Renal pelvis (tissue), 12 donors: Measurements from ENCODE around the gene PLP1. TPM values are rescaled to one million over a fixed set of nuclear protein-coding genes. Genes with fewer than 3 reads are reported as not detected.
"Not testable (repeated sequence)": the region's sequence is repeated elsewhere in the genome, so short reads cannot be mapped to it uniquely, and the experiment has no call there.

Source experiments
- DNase-seq: peaks from one replicate; pipeline ENCODE4 v3.0.0-alpha.2; 2013
- long read RNA-seq, 16 experiments: transcript quantifications; one replicate each; lab custom pipeline, GENCODE V29; 2026
- polyA plus RNA-seq, 3 donors: library from polyadenylated mRNA; unstranded; fragments of 120-200 nt; gene quantifications; one replicate each; pipeline ENCODE4 v1.2.1, GENCODE V29; 2013; ENCODE audit not compliant: insufficient read length in 3 of 3

PLP1 gene
- 10 to 100 TPM in 1 of 3 donors, 1 to 10 TPM in 2; 4.1 to 10.4 (median 5.4) TPM for polyA plus RNA-seq
- long read RNA-seq, donor 1, transcript PLP1-221 (7 exons, 2,896 nt): major isoform, 6 of 7 reads
- long read RNA-seq, donor 1, partial matches to known transcripts: 0 of 7 reads
- long read RNA-seq, donor 1, other reads (novel, unspliced or antisense): 0 of 7 reads
- long read RNA-seq, donor 2, partial matches to known transcripts: 0 of 1 reads
- long read RNA-seq, donor 2, other reads (novel, unspliced or antisense): 0 of 1 reads
- long read RNA-seq, donor 3, transcript PLP1-221 (7 exons, 2,896 nt): major isoform, 5 of 6 reads
- long read RNA-seq, donor 3, partial matches to known transcripts: 0 of 6 reads
- long read RNA-seq, donor 3, other reads (novel, unspliced or antisense): 0 of 6 reads
- long read RNA-seq, donor 4, partial matches to known transcripts: 0 of 1 reads
- long read RNA-seq, donor 4, other reads (novel, unspliced or antisense): 0 of 1 reads
- long read RNA-seq, donor 5: 0 reads
- long read RNA-seq, donor 6, partial matches to known transcripts: 0 of 2 reads
- long read RNA-seq, donor 6, other reads (novel, unspliced or antisense): 0 of 2 reads
- long read RNA-seq, donor 7, partial matches to known transcripts: 0 of 4 reads
- long read RNA-seq, donor 7, other reads (novel, unspliced or antisense): 0 of 4 reads
- long read RNA-seq, donor 8, transcript PLP1-221 (7 exons, 2,896 nt): major isoform, 13 of 17 reads
- long read RNA-seq, donor 8, partial matches to known transcripts: 0 of 17 reads
- long read RNA-seq, donor 8, other reads (novel, unspliced or antisense): 0 of 17 reads
- long read RNA-seq, donor 9, partial matches to known transcripts: 0 of 4 reads
- long read RNA-seq, donor 9, other reads (novel, unspliced or antisense): 0 of 4 reads
- long read RNA-seq, donor 10: 0 reads
- long read RNA-seq, donor 11: 0 reads
- long read RNA-seq, donor 12: 0 reads
- long read RNA-seq, donor 13: 0 reads
- long read RNA-seq, donor 14, partial matches to known transcripts: 0 of 1 reads
- long read RNA-seq, donor 14, other reads (novel, unspliced or antisense): 0 of 1 reads
- long read RNA-seq, donor 15, transcript PLP1-221 (7 exons, 2,896 nt): major isoform, 9 of 10 reads
- long read RNA-seq, donor 15, partial matches to known transcripts: 0 of 10 reads
- long read RNA-seq, donor 15, other reads (novel, unspliced or antisense): 0 of 10 reads
- long read RNA-seq, donor 16, partial matches to known transcripts: 0 of 3 reads
- long read RNA-seq, donor 16, other reads (novel, unspliced or antisense): 0 of 3 reads

- DNase-seq: no peak
These were observed at the start of gene PLP1 for GRCh38 chrX:103776546-103776945. PLP1 (plus strand) TSS chrX:103776840; CDS start chrX:103776996, 156 bp downstream.

- DNase-seq: no peak
These were observed 49.5 kb upstream of the PLP1 start for GRCh38 chrX:103727115-103727514.

DNA sequence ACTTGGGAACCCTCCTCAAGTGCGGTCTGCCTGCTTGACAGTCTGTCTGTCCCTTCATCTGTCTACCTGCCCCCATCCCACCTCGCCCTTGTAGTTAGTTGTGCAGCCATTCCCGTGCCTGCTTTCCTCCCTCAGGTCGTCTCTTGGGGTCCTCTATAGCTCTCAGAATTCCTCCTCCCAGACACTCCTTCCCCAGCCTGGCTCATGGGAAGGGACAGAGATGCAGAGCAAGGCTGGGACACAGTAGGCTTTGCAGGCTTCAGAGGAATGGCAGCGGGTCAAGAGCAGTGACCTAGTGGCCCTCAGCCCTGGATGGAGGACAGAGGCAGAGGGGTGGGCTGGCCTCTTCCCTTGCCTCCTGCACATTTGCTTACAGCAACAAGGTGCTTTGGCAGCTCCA, 47.6 kb upstream of the PLP1 start:
- DNase-seq: no peak

GRCh38 chrX:103730147-103730795, 46.4 kb upstream of the PLP1 start:
- DNase-seq: no peak

DNA sequence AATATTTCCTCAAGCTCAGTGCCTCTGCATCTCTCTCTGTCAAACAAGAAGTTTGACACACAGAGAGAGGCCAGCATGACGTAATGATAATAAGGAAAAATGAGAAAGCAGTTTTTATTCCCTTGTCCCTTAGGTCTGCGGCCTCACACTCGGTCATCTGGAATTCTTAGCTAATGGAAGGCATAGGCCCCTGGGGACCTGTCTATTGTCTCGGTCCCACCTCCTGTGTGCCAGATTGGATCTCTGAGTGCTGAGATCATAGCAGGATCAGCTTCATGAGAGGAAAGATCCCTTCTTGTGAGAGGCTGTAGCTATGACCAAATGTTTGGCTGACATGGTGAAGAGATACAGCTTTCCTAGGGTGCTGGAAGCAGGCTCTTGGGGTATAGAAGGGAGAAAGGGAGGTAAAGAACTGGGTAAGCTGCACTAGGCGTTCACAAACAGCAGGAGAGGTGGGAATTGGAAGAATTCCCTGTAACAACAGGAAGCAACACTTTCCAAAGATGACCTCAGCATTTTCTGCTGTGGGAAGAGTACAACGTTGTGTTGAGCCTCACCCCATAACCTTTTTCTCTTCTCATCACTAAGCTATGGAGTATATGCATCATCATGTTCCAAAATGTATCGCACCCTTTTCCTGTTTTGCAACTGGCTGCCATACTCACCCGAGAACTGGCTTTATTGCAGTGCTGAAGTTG, 45.7 kb upstream of the PLP1 start:
- no peak for DNase-seq

DNA sequence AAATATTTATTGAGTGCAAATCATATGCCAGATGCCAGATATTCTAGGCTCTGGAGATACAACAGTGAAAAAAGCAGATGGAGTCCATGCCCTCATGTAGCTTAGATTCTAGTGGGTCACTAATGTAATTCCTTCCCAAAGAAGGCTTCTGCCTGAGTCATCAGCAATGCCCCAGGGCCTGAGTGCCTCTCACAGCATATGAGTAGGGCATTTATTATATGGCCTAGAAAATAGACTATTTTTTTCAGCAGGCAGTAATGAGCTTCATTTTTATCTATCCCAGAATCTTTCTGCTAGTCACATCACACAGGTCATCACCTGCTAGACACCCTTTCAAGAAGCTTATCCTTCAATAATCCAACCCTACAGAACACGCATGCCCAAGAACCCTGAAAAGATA, 43.6 kb upstream of the PLP1 start:
- no peak for DNase-seq

DNA sequence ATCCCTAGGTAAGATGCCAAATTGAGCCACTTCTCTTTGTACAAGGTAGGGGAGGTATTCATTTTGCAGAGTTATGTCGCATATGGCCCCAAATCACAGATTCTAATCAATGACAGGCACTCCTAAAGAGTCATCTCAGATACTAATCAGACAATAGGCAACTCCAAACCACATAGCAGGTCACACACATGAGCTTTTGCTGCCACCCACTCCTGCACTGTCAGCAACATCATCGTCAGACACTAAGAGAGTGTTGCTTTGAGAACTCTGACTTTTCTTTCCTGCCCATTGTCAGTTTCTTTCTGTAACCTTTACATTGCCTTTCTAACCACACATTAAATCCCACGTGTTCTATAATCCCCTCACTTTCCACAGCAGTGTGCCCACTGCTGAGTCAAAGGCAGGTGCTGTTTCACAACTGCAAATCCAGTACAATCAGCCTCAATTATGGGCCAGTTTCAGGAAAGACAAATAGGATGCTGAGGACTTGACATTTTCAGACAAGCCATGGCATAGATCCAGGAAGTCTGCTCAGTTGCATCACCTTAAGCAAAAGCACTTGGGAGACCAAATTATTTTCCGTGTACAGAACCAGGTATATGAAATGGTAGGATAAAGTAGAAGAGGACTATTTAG, 42.4 kb upstream of the PLP1 start:
- DNase-seq: no peak

DNA sequence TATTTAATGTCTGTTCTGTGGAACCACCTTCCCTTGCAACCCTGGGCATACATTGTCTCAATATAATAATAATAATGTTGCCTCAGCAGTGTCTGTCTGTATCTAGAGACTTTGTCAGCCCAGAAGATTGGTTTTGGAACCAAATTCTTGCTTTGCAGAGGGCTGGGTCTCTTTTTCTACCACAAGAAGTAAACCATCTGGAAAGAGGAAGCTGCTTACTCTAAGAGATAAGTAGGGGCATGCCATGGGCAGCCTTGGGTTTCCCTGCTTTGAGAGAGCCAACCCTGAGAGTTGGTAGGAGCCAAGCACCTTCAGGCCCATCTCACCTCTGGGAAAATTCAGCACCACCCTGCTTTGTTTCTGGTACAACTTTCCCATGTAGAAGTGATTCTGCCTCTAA, 38.9 kb upstream of the PLP1 start:
- no peak for DNase-seq

DNA sequence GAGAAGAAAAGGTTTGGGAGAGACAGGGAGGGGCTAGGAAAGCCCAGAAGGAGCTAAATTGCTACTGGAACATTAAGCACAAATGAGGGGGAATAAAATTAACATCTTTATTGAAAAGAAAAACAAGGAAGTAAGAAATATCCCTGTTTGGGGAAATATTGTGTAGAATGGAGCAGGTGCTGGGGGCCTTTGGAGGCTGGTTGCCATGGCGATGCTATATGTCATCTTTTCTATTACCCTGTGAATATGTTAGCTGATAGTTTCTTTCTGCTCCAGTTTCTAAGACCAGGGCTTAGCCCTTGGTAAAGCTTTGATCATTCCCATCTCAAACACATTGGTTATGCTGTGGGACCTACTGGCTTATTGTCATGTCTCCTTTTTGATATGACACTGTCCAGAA, 37.2 kb upstream of the PLP1 start:
- no peak for DNase-seq

DNA sequence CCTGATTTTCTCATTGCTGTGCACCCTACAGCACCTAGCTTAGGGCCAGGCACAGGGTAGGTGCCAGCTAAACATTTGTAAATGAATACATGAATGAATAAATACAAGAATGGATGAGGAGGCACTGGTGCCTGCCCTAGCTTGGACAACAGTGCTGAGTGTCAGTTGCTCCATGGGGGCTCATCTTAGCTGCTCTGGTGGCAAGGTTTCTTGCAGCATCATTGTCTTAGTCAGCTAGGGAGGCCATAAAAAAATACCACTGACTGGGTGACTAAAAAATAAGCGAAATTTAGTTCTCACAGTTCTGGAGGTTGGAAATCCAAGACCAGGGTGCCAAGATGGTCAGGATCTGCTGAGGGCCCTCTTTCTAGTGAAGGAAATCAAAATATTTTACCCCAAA, 34.8 kb upstream of the PLP1 start:
- no peak for DNase-seq

DNA sequence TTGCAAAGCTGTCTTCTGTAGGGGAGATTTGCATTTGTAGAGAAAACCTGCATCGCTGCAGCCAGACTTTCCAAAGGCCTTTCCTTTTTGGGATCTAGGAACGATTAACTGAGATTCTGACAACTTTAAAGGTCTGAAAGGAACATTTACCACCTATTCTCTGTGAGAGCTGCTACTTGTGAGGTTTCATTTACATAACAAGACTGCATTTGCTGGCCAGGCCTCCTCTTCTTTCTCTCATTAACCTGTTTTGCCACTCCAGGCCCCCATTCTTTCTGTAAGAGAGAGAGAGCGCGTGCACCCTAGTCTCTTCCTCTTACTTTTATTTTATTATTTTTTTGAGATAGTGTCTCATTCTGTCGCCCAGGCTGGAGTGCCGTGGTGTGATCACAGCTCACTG, 34.3 kb upstream of the PLP1 start:
- DNase-seq: no peak

- DNase-seq: no peak
These were observed 29.5 kb upstream of the PLP1 start for GRCh38 chrX:103747163-103747562.

DNA sequence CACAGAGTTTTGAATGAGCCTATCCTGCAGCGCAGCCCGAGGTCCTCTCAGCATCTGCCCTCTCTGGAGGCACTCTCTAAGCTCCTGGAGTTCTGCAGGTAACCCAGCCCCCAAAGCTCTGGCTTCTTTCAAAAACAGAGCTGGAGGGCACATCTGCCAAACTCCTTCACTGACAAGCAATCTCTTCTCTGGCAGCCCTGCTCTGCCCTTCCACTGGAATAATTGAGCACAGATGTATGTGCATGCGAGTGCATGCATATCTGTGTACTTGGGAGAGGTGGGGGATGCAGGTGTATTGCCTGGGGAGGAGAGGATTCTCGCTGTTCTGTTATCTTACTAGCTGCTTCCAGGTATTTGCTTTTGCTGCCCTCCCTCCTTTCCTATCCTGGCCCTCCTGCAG, 22.2 kb upstream of the PLP1 start:
- DNase-seq: no peak

GRCh38 chrX:103756736-103757135, 19.9 kb upstream of the PLP1 start:
- DNase-seq: no peak

- no peak for DNase-seq
These were observed 18.1 kb upstream of the PLP1 start for GRCh38 chrX:103758555-103758954.

DNA sequence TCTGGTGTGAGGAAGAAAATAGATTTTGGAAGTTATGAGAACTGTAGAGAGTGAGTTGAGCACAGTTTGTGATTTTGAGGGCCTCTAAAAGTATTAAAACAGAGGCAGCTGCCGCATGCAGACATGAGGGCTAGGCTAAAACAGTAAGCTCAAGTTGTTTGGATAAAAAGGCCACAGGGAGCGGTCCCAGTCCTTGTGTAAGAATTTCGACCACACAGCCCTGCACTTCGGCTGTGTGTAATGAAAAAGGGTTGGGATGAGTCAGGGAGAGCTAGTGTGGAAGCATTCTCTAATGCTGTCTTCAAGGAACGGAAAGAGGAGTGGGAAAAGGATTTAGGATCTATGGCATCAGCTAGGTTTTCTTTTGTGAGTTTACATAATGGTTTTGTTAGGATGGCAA, 13.1 kb upstream of the PLP1 start:
- DNase-seq: not testable (repeated sequence)

GRCh38 chrX:103766813-103767555, 9.7 kb upstream of the PLP1 start:
- not testable (repeated sequence) for DNase-seq

DNA sequence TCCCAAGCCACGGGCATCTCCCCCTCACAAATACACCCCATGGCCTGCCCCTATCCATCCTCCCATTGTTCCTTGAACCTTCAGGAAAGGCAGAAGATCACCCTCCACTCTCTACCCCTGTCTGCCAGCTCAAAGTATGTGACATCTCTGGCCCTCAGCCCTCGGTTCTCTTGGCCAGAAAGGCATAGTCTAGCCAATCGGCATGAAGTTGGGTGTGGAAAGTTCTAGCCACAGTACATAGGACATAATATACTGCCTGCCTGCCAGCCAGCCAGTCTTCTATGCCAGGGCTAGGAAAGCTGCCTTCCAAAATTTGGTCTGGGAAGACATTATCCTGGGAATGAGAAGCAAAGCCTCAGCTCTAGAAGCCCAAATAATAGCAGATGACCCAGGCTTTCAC, 3.2 kb upstream of the PLP1 start:
- no peak for DNase-seq

DNA sequence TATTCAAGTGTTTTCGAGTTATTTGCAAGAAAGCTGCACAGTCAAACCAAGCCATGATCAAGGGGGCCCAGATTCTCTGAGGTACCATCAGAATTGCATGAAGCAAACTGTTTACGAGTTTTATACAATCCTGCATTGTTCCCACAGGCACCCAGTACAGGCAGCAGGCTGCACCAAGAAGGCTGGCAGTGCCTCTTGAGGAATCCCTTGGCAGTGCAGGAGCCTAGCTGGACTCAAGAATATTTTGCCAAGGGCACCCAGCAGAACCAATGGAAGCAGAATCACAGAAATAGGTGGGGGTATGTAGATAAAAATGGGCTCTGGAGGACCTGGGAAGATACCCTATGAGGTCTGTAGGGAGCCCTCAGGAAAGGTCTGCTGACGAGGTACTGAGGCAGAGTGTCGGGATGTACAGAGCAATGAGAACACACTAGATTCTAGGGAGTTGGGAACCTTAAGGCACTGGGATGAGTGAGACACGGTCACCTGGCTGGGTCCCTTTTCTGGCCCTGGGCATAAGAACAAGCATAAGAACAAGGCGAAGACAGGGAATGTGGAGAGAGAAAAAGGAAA, 2.5 kb upstream of the PLP1 start:
- DNase-seq: no peak
